GM23338 (cell line): ENCODE data around the gene NUTM1.

Source experiments
- CREB1 ChIP-seq: fragments of 250-450 bp; sonication (Bioruptor Pico); IDR thresholded peaks from 2 replicates; pipeline ENCODE4 v1.5.0; 2020; ENCODE audit warnings: low read depth, mild to moderate bottlenecking, moderate library complexity
- EZH2 ChIP-seq: fragments of 200-600 bp; sonication (generic); IDR thresholded peaks from one replicate; pipeline ENCODE4 v1.8.0; 2017; ENCODE audit warnings: antibody characterized with exemption, mild to moderate bottlenecking, low read depth; ENCODE audit not compliant: unreplicated experiment
- EZH2phosphoT487 ChIP-seq: fragments of 200-600 bp; sonication (generic); IDR thresholded peaks from one replicate; pipeline ENCODE4 v1.8.1; 2018; ENCODE audit warnings: antibody characterized with exemption; ENCODE audit not compliant: unreplicated experiment
- JUNB ChIP-seq: IDR thresholded peaks from one replicate; pipeline ENCODE4 v1.6.1; 2016; ENCODE audit warnings: antibody characterized with exemption; ENCODE audit not compliant: unreplicated experiment
- NANOG ChIP-seq: IDR thresholded peaks from 2 replicates; pipeline ENCODE4 v1.6.1; 2016; ENCODE audit warnings: antibody characterized with exemption, borderline replicate concordance
- POLR2AphosphoS5 ChIP-seq: IDR thresholded peaks from 2 replicates; pipeline ENCODE4 v1.6.1; 2016; ENCODE audit warnings: antibody characterized with exemption, low read depth
- STAT1 ChIP-seq: IDR thresholded peaks from one replicate; pipeline ENCODE4 v1.6.1; 2016; ENCODE audit warnings: antibody characterized with exemption; ENCODE audit not compliant: unreplicated experiment
- ZNF114 ChIP-seq: fragments of 250-450 bp; sonication (Bioruptor Pico); IDR thresholded peaks from 2 replicates; pipeline ENCODE4 v1.5.0; 2020; ENCODE audit warnings: mild to moderate bottlenecking, moderate library complexity
- ZNF331 ChIP-seq: fragments of 250-450 bp; sonication (Bioruptor Pico); IDR thresholded peaks from 2 replicates; pipeline ENCODE4 v1.5.0; 2020; ENCODE audit warnings: low read depth, mild to moderate bottlenecking, moderate library complexity
- TF ChIP-seq, protein P1 (sequence below), 2 experiments: fragments of 200-600 bp in 1 of 2; sonication (generic) in 1 of 2; conservative IDR thresholded peaks; 2 replicates each; pipeline versions ENCODE4 v1.5.1 to v1.6.1; 2016 to 2017; ENCODE audit warnings: antibody characterized with exemption in 2 of 2, low read depth in 2 of 2, mild to moderate bottlenecking in 2 of 2, moderate library complexity in 1 of 2
- TF ChIP-seq, protein P2 (sequence below): IDR thresholded peaks from one replicate; pipeline ENCODE4 v1.6.1; 2018; ENCODE audit warnings: antibody characterized with exemption; ENCODE audit not compliant: unreplicated experiment
- TF ChIP-seq, protein P3 (sequence below): IDR thresholded peaks from 2 replicates; pipeline ENCODE4 v1.6.1; 2016; ENCODE audit warnings: antibody characterized with exemption
- TF ChIP-seq, protein P4 (sequence below): fragments of 250-450 bp; sonication (Bioruptor Pico); IDR thresholded peaks from 2 replicates; pipeline ENCODE4 v1.5.0; 2020; ENCODE audit warnings: mild to moderate bottlenecking, moderate library complexity

DNA sequence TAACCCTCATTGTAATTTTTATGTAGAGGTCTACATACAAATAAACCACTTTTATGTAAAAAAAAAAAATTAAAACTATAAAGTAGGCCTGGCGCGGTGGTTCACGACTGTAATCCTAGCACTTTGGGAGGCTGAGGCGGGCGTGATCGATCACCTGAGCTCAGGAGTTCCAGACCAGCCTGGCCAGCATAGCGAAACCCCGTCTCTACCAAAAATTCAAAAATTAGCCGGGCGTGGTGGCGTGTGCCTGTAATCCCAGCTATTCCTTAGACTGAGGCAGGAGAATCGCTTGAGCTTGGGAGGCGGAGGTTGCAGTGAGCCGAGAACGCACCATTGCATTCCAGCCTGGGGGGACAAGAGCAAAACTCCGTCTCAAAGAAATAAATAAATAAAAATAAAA is 4.8 kb upstream of the NUTM1 start:
- TF ChIP-seq, protein P1, sequence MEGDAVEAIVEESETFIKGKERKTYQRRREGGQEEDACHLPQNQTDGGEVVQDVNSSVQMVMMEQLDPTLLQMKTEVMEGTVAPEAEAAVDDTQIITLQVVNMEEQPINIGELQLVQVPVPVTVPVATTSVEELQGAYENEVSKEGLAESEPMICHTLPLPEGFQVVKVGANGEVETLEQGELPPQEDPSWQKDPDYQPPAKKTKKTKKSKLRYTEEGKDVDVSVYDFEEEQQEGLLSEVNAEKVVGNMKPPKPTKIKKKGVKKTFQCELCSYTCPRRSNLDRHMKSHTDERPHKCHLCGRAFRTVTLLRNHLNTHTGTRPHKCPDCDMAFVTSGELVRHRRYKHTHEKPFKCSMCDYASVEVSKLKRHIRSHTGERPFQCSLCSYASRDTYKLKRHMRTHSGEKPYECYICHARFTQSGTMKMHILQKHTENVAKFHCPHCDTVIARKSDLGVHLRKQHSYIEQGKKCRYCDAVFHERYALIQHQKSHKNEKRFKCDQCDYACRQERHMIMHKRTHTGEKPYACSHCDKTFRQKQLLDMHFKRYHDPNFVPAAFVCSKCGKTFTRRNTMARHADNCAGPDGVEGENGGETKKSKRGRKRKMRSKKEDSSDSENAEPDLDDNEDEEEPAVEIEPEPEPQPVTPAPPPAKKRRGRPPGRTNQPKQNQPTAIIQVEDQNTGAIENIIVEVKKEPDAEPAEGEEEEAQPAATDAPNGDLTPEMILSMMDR (conservative IDR thresholded peaks at IDR 0.05; ENCODE audit: low read depth in 2 of 2), result no peak
- TF ChIP-seq EZH2phosphoT487, result no peak
- TF ChIP-seq, protein P2, sequence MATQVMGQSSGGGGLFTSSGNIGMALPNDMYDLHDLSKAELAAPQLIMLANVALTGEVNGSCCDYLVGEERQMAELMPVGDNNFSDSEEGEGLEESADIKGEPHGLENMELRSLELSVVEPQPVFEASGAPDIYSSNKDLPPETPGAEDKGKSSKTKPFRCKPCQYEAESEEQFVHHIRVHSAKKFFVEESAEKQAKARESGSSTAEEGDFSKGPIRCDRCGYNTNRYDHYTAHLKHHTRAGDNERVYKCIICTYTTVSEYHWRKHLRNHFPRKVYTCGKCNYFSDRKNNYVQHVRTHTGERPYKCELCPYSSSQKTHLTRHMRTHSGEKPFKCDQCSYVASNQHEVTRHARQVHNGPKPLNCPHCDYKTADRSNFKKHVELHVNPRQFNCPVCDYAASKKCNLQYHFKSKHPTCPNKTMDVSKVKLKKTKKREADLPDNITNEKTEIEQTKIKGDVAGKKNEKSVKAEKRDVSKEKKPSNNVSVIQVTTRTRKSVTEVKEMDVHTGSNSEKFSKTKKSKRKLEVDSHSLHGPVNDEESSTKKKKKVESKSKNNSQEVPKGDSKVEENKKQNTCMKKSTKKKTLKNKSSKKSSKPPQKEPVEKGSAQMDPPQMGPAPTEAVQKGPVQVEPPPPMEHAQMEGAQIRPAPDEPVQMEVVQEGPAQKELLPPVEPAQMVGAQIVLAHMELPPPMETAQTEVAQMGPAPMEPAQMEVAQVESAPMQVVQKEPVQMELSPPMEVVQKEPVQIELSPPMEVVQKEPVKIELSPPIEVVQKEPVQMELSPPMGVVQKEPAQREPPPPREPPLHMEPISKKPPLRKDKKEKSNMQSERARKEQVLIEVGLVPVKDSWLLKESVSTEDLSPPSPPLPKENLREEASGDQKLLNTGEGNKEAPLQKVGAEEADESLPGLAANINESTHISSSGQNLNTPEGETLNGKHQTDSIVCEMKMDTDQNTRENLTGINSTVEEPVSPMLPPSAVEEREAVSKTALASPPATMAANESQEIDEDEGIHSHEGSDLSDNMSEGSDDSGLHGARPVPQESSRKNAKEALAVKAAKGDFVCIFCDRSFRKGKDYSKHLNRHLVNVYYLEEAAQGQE, result no peak
- TF ChIP-seq EZH2, result no peak
- no peak for TF ChIP-seq POLR2AphosphoS5
- TF ChIP-seq CREB1 (CRISPR knock-in tag), result no peak
- TF ChIP-seq NANOG, result no peak
- TF ChIP-seq STAT1, result no peak
- no peak for TF ChIP-seq JUNB
- no peak for TF ChIP-seq ZNF114 (CRISPR knock-in tag)
- TF ChIP-seq, protein P3, sequence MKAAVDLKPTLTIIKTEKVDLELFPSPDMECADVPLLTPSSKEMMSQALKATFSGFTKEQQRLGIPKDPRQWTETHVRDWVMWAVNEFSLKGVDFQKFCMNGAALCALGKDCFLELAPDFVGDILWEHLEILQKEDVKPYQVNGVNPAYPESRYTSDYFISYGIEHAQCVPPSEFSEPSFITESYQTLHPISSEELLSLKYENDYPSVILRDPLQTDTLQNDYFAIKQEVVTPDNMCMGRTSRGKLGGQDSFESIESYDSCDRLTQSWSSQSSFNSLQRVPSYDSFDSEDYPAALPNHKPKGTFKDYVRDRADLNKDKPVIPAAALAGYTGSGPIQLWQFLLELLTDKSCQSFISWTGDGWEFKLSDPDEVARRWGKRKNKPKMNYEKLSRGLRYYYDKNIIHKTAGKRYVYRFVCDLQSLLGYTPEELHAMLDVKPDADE, result no peak
- TF ChIP-seq, protein P4, sequence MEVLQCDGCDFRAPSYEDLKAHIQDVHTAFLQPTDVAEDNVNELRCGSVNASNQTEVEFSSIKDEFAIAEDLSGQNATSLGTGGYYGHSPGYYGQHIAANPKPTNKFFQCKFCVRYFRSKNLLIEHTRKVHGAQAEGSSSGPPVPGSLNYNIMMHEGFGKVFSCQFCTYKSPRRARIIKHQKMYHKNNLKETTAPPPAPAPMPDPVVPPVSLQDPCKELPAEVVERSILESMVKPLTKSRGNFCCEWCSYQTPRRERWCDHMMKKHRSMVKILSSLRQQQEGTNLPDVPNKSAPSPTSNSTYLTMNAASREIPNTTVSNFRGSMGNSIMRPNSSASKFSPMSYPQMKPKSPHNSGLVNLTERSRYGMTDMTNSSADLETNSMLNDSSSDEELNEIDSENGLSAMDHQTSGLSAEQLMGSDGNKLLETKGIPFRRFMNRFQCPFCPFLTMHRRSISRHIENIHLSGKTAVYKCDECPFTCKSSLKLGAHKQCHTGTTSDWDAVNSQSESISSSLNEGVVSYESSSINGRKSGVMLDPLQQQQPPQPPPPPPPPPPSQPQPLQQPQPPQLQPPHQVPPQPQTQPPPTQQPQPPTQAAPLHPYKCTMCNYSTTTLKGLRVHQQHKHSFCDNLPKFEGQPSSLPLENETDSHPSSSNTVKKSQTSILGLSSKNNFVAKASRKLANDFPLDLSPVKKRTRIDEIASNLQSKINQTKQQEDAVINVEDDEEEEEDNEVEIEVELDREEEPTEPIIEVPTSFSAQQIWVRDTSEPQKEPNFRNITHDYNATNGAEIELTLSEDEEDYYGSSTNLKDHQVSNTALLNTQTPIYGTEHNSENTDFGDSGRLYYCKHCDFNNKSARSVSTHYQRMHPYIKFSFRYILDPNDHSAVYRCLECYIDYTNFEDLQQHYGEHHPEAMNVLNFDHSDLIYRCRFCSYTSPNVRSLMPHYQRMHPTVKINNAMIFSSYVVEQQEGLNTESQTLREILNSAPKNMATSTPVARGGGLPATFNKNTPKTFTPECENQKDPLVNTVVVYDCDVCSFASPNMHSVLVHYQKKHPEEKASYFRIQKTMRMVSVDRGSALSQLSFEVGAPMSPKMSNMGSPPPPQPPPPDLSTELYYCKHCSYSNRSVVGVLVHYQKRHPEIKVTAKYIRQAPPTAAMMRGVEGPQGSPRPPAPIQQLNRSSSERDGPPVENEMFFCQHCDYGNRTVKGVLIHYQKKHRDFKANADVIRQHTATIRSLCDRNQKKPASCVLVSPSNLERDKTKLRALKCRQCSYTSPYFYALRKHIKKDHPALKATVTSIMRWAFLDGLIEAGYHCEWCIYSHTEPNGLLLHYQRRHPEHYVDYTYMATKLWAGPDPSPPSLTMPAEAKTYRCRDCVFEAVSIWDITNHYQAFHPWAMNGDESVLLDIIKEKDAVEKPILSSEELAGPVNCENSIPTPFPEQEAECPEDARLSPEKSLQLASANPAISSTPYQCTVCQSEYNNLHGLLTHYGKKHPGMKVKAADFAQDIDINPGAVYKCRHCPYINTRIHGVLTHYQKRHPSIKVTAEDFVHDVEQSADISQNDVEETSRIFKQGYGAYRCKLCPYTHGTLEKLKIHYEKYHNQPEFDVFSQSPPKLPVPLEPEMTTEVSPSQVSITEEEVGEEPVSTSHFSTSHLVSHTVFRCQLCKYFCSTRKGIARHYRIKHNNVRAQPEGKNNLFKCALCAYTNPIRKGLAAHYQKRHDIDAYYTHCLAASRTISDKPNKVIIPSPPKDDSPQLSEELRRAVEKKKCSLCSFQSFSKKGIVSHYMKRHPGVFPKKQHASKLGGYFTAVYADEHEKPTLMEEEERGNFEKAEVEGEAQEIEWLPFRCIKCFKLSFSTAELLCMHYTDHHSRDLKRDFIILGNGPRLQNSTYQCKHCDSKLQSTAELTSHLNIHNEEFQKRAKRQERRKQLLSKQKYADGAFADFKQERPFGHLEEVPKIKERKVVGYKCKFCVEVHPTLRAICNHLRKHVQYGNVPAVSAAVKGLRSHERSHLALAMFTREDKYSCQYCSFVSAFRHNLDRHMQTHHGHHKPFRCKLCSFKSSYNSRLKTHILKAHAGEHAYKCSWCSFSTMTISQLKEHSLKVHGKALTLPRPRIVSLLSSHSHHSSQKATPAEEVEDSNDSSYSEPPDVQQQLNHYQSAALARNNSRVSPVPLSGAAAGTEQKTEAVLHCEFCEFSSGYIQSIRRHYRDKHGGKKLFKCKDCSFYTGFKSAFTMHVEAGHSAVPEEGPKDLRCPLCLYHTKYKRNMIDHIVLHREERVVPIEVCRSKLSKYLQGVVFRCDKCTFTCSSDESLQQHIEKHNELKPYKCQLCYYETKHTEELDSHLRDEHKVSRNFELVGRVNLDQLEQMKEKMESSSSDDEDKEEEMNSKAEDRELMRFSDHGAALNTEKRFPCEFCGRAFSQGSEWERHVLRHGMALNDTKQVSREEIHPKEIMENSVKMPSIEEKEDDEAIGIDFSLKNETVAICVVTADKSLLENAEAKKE, result no peak
- no peak for TF ChIP-seq ZNF331
